HUDEP-2 (cell line): Measurements from ENCODE around the gene MTCH1.
A peak's percentile ranks its signal among the peaks of the same experiment; 100 is the strongest.

ENCODE experiments used
- DNase-seq, 76 experiments: peaks; one replicate each; lab custom pipeline; 2025; ENCODE audit not compliant: unreplicated experiment in 76 of 76; lab: John Stamatoyannopoulos, UW

Gene MTCH1

DNA sequence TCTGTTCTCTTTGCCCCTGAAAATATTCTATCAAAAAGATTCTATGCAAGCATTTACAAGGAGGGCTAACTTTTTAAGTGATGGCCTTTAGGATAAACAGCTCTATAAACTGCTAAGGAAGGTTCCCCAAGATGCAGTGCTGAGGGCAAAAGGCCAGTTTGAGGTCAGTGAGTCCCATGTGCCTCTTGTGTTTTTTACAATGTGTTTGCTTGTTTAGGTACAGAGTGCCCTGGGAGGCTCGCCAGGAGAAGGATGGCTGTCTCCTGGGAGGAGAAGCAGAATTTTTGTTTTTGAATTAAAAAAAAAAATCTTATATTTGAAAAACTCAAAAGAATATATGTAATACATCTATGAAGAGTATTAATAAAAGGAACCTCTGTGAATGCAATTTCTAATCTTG, 12.8 kb downstream of the MTCH1 start:
- DNase-seq: no peak

DNA sequence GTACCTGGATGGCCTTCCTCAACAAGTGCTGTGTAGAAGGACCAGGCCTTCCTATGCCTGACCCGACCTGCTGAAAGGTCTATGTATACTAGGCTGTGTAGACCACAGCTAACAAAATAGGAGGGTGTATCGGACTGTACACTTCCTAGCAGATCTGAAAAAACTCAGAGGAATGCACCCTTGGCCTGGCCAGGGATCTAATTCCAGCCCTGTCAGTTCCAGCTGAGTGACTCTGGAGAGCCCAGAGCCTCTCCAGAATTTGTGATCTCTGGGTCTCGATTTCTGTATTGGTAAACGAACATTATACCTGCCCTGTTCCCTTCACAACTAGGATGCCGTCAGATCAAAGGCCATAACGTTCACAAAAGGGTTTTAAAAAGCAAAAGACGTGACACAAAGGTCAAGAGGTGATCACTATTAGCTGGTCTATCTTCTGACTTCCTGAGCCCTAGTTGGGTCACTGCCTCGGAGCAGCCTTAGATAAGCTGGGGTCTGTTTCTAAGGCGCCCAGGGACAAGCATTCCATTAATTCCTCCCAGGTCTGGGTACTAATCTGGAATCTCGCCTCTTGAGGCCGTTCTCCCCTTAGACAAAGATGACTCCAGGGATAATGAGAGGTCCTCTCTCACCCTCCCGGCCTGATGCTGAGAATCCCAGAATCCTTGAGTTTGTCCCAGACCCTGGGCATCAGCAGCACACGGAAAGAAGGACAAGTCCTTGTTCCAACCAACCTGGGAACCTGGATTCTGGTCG, 13.9 kb downstream of the MTCH1 start:
- no peak for DNase-seq

- no peak for DNase-seq
Measured at GRCh38 chr6:36970892-36971842, 14.8 kb downstream of the MTCH1 start.

DNA sequence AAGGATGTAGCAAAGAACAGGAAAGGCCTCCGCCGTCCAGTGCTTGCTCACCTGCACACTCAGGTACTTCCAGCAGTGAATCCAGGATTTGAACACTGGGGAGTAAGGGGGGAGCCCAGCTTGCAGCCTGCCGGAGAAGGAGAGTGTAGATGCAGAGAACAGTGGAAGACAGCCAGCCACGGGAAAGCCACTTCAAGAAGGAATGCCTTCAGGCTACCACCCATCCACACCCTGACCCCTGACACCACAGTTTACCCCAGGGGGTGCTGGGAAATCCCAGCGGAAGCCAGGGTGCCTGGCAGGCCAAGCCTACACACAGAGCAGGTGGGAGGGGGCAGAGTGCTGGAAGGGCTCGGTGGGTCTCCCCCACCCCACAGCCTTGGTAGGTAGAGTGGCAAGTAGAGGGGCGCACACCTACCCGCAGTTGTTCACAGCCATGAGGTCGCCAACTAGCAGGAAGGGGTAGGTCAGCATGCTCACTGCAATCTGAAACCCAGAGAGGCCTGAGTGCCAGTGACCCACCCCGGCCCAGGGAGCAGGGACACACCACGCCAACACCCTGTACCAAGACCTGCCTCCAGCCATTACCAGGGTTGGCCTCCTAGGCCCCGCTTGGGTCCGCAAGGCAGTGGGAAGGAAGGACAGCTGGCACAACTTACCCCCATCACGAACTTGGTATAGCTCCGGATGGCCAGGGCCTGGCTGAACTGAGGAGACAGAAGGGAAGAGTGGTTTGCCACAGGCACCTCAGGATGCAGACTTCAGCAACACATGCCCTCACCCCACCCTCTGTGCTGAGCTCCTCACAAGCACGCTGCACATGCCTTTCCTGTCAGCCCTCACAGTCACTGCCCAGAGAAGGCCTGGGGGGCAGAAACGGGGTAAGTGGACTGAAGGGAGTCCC, 15.8 kb downstream of the MTCH1 start:
- DNase-seq: no peak

GRCh38 chr6:36969240-36969691, 16.7 kb downstream of the MTCH1 start:
- no peak for DNase-seq

- DNase-seq: peak in 65 of 76 experiments; percentile 19 to 81 (median 62)
Measured at GRCh38 chr6:36968266-36968977, 17.6 kb downstream of the MTCH1 start.

DNA sequence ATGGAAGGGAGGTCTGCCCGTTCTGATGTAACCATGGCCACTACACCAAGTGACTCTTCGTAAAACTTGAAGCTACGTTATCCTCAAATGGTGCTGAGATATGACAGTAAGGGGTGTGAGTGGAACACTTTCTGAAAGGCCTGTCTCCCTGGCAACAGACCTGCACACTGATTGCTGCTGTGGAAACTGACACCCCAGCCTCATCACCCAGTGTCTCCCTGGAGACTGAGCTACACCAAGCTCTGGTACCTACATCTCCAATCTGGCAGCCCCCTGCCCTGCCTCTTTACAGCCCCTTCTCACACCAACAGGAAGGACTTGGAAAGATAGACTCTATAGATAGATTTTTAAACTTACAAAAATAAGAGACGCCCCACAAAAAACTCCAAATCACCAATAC, 18.2 kb downstream of the MTCH1 start:
- no peak for DNase-seq

DNA sequence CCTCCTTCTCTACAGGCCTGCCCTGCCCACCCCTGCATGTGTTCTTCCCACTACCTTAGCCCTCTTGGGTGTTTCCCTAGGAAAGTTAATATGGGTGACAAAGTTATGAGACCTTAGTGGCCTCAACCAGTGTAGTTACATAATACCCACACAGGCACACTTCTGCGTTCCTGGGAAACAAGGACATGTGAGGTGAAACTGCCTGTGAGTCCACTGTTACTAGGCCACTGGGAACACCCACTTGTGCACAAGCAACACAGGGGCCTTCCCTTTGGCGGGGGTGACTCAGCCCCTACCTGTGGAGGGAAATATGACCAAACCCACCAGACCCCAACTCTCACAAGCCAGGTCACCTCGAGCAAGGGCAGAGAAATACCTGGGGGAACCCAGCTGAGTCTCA, 18.7 kb downstream of the MTCH1 start:
- no peak for DNase-seq

GRCh38 chr6:36964908-36965307, 21.1 kb downstream of the MTCH1 start:
- no peak for DNase-seq

DNA sequence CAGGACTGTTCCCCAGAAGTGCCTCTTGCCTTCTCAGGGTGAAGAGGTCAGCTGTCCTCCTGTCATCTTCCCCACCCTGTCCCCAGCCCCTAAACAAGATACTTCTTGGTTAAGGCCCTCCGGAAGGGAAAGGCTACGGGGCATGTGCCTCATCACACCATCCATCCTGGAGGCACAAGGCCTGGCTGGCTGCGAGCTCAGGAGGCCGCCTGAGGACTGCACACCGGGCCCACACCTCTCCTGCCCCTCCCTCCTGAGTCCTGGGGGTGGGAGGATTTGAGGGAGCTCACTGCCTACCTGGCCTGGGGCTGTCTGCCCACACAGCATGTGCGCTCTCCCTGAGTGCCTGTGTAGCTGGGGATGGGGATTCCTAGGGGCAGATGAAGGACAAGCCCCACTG, 21.6 kb downstream of the MTCH1 start:
- no peak for DNase-seq

- peak in 61 of 76 experiments; percentile 10 to 74 (median 44) for DNase-seq
Measured at GRCh38 chr6:36963451-36964290, 22.3 kb downstream of the MTCH1 start.

DNA sequence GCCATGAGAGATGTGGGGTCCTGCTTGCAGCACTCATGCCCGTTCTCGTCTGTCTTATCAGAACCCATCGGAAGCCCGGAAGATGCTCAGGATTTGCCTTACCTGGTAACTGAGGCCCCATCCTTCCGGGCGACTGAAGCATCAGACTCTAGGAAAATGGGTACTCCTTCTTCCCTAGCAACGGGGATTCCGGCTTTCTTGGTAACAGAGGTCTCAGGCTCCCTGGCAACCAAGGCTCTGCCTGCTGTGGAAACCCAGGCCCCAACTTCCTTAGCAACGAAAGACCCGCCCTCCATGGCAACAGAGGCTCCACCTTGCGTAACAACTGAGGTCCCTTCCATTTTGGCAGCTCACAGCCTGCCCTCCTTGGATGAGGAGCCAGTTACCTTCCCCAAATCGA, 23.1 kb downstream of the MTCH1 start:
- DNase-seq: peak in 36 of 76 experiments; percentile 17 to 63 (median 36)

DNA sequence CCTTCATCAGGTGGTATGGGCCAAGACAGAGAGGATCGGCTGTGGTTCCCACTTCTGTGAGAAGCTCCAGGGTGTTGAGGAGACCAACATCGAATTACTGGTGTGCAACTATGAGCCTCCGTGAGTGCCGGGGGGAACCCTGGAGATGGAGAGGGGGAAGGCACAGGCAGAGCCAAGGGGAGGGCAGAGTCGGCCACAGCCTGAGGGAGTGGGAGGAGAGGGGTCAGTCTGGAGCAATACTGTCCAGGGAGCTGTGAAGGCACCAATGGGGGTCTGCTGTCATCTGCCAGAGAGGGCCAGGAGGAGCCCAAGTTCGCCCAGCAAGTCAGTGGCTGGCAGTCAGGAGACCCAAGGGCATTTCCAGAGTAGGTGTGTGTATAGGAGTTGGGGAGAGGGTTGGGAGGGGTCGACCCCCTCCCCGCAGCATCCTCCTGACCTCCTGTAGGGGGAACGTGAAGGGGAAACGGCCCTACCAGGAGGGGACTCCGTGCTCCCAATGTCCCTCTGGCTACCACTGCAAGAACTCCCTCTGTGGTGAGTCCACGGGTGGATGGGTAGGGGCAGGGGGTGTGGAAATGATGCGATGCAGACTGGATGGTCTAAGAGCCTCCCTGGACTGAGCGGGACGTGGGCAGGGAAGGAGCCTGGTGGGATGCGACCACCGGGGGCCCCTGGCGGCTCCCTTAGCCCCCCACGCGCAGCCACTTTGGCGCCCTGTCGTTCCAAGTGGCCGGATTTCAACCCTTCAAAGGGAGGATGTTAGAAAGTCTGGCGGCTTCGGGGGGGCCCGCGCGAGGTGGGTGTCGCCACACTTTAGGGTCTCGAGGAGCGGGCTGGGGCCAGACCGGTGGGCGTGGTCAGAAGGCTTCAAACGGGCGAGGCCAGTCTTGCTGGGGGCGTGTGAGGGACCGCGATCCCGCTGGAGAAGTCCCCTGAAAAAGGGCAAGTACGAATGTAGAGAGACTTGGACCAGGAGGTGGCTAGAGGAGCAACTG, 24.3 kb downstream of the MTCH1 start:
- no peak for DNase-seq

DNA sequence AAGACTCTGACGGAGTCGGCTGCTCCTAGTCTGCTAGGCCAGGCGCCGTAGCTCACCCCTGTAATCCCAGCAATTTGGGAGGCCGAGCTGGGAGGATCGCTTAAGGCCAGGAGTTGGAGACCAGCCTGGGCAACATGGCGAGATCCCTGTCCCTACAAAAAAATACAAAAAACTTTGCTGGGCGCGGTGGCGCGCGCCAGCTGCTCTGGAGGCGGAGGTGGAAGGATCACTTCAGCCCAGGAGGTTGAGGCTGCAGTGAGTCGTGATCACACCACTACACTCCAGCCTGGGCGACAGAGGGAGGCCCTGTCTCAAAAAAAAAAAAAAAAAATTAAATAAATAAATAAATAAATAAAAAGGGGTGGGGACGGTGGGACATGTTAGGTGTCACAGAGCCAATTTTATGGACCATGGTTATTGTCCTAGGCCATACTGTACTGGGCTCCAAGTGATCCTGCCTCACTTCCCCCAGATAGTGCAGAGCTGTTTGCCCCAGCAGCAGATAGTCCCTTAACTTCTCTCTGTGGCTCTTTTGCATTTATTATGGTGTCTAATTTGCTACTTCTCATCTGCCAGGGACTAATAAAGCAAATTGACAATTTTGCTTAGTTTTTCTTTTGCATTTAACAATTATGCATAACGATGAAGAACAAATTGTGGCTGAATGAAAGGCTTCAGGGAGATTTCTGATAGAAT, 26.3 kb downstream of the MTCH1 start:
- peak in 2 of 76 experiments; percentile 20 to 54 for DNase-seq

GRCh38 chr6:36958775-36959554, 27.0 kb downstream of the MTCH1 start:
- DNase-seq: no peak

DNA sequence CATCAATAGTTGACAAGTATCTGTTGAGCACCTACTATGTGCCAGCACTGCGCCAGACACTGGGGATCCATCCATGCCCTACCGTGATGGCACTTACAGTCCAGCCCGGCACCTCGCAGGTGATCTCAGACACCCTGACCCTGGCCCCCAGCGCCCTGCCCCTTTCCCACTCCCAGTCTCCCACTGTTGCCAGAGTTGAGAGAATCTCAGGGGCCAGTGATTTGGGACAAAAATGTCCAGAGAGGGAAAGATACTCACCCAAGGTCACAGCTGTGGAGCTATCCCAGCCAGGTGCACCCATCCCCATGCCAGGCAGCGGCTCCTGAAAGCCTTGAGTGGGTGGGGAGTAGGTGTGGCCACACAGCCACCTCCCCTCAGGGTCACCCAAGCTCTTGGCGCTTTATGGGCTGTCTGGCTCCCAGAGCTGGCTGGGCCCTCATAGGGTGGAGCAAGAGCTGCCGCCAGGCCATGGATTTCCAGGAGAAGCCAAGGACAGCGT, 28.2 kb downstream of the MTCH1 start:
- no peak for DNase-seq
